ENCODE data around the gene KIAA1328. TPM values are rescaled to one million over a fixed set of nuclear protein-coding genes. Genes with fewer than 3 reads are reported as not detected.
"Not testable (repeated sequence)": the region's sequence is repeated elsewhere in the genome, so short reads cannot be mapped to it uniquely, and the experiment has no call there.

The KIAA1328 gene
- polyA plus RNA-seq, 3 donors from 2014 or later, result 9.4 to 11.8 (median 10.2) TPM

- H3K36me3 Mint-ChIP-seq, result peaks cover 16 to 25% (median 20%) of the 10 kb centered on the region in 3 donors
- no peak overlapping the region for H3K4me3 Mint-ChIP-seq
- H3K4me1 Mint-ChIP-seq, result no peaks in the 10 kb centered on the region
- no peak overlapping the region for H3K27ac Mint-ChIP-seq
- DNase-seq, result no peak
- H3K9me3 Mint-ChIP-seq, result peaks cover 0 to 6% (median 2%) of the 10 kb centered on the region in 6 donors
- no peaks in the 10 kb centered on the region for H3K27me3 Mint-ChIP-seq (ENCODE audit: low read depth in 3 of 3)
Observed at GRCh38 chr18:36903215-36903928, 74.4 kb downstream of the KIAA1328 start.

GRCh38 chr18:36905571-36905970 is 76.6 kb downstream of the KIAA1328 start:
- Mint-ChIP-seq H3K9me3 (no peaks in the 10 kb centered on the region), H3K4me3 (no peak overlapping the region), H3K36me3 (peaks cover 10 to 12% (median 12%) of the 10 kb centered on the region in 3 donors), H3K27ac (no peak overlapping the region), H3K4me1 (no peaks in the 10 kb centered on the region), H3K27me3 (ENCODE audit: low read depth in 3 of 3) (peaks cover 0 to under 1% (median 0%) of the 10 kb centered on the region in 3 donors)
- no peak for DNase-seq

- H3K9me3 Mint-ChIP-seq; H3K4me3 Mint-ChIP-seq; DNase-seq; H3K27me3 Mint-ChIP-seq (ENCODE audit: low read depth in 3 of 3); H3K27ac Mint-ChIP-seq: not testable (repeated sequence)
- Mint-ChIP-seq H3K4me1 (peaks cover 19 to 20% of the 10 kb centered on the region in 2 donors), H3K36me3 (peaks cover 8 to 12% (median 10%) of the 10 kb centered on the region in 3 donors)
Observed at GRCh38 chr18:36909282-36909681, 80.4 kb downstream of the KIAA1328 start.

- H3K27ac Mint-ChIP-seq, result peak overlapping the region in 5 of 6 donors; percentile 9 to 68 (median 29)
- no peaks in the 10 kb centered on the region for H3K9me3 Mint-ChIP-seq
- DNase-seq, result peak in 1 of 3 donors; percentile 1
- peak overlapping the region in 1 of 5 donors; percentile 45 for H3K4me3 Mint-ChIP-seq
- H3K36me3 Mint-ChIP-seq, result peaks cover 0 to 6% (median 0%) of the 10 kb centered on the region in 3 donors
- H3K4me1 Mint-ChIP-seq, result peaks cover 19 to 20% of the 10 kb centered on the region in 2 donors
- H3K27me3 Mint-ChIP-seq (ENCODE audit: low read depth in 3 of 3), result peaks cover 0 to 2% (median 2%) of the 10 kb centered on the region in 3 donors
Observed at GRCh38 chr18:36912887-36913286, 84.0 kb downstream of the KIAA1328 start.

GRCh38 chr18:36917907-36918306 is 89.0 kb downstream of the KIAA1328 start:
- no peak overlapping the region for H3K27ac Mint-ChIP-seq
- peaks cover 0 to 2% (median 0%) of the 10 kb centered on the region in 3 donors for H3K27me3 Mint-ChIP-seq (ENCODE audit: low read depth in 3 of 3)
- DNase-seq, result no peak

GRCh38 chr18:36929601-36930000 is 100.7 kb downstream of the KIAA1328 start:
- Mint-ChIP-seq H3K36me3 (peaks cover 5 to 13% (median 8%) of the 10 kb centered on the region in 3 donors), H3K4me3 (no peak overlapping the region), H3K27ac (no peak overlapping the region), H3K27me3 (ENCODE audit: low read depth in 3 of 3) (peaks cover 0 to 2% (median 0%) of the 10 kb centered on the region in 3 donors), H3K9me3 (no peaks in the 10 kb centered on the region), H3K4me1 (no peaks in the 10 kb centered on the region)
- no peak for DNase-seq

More at GRCh38 chr18:36917907-36918306, 89.0 kb downstream of the KIAA1328 start:
- Mint-ChIP-seq H3K4me1 (peaks cover 10% of the 10 kb centered on the region in 2 donors), H3K9me3 (peaks cover 0 to 6% (median 0%) of the 10 kb centered on the region in 6 donors), H3K36me3 (peaks cover 0 to 16% (median 14%) of the 10 kb centered on the region in 3 donors), H3K4me3 (no peak overlapping the region)

GRCh38 chr18:36931106-36931505 is 102.2 kb downstream of the KIAA1328 start:
- H3K27ac Mint-ChIP-seq, result no peak overlapping the region
- H3K27me3 Mint-ChIP-seq (ENCODE audit: low read depth in 3 of 3), result peaks cover 0 to 2% (median 0%) of the 10 kb centered on the region in 3 donors
- no peak overlapping the region for H3K4me3 Mint-ChIP-seq
- H3K4me1 Mint-ChIP-seq, result no peaks in the 10 kb centered on the region
- no peak for DNase-seq
- peaks cover 5 to 13% (median 5%) of the 10 kb centered on the region in 3 donors for H3K36me3 Mint-ChIP-seq
- peaks cover 0 to under 1% (median 0%) of the 10 kb centered on the region in 6 donors for H3K9me3 Mint-ChIP-seq

GRCh38 chr18:36933552-36933951 is 104.6 kb downstream of the KIAA1328 start:
- Mint-ChIP-seq H3K36me3 (peaks cover 21 to 36% (median 22%) of the 10 kb centered on the region in 3 donors), H3K27ac (no peak overlapping the region), H3K4me1 (no peaks in the 10 kb centered on the region), H3K9me3 (peaks cover 3 to 23% (median 11%) of the 10 kb centered on the region in 6 donors), H3K27me3 (ENCODE audit: low read depth in 3 of 3) (peaks cover 0 to 5% (median 1%) of the 10 kb centered on the region in 3 donors), H3K4me3 (no peak overlapping the region)
- no peak for DNase-seq

- no peak for DNase-seq
- peaks cover 25 to 37% (median 26%) of the 10 kb centered on the region in 3 donors for H3K36me3 Mint-ChIP-seq
- H3K27ac Mint-ChIP-seq, result no peak overlapping the region
- H3K27me3 Mint-ChIP-seq (ENCODE audit: low read depth in 3 of 3), result peaks cover 0 to 3% (median 1%) of the 10 kb centered on the region in 3 donors
- H3K4me1 Mint-ChIP-seq, result no peaks in the 10 kb centered on the region
- peaks cover 8 to 28% (median 17%) of the 10 kb centered on the region in 6 donors for H3K9me3 Mint-ChIP-seq
- H3K4me3 Mint-ChIP-seq, result no peak overlapping the region
Observed at GRCh38 chr18:36934884-36935283, 106.0 kb downstream of the KIAA1328 start.

- H3K27me3 Mint-ChIP-seq (ENCODE audit: low read depth in 3 of 3), result peaks cover 0 to 1% (median 0%) of the 10 kb centered on the region in 3 donors
- H3K4me1 Mint-ChIP-seq, result no peaks in the 10 kb centered on the region
- peaks cover 8 to 17% (median 14%) of the 10 kb centered on the region in 6 donors for H3K9me3 Mint-ChIP-seq
- no peak for DNase-seq
- peaks cover 14 to 18% (median 14%) of the 10 kb centered on the region in 3 donors for H3K36me3 Mint-ChIP-seq
- no peak overlapping the region for H3K4me3 Mint-ChIP-seq
- no peak overlapping the region for H3K27ac Mint-ChIP-seq
Observed at GRCh38 chr18:36942264-36942663, 113.3 kb downstream of the KIAA1328 start.

GRCh38 chr18:36947820-36948348 is 119.0 kb downstream of the KIAA1328 start:
- H3K4me1 Mint-ChIP-seq, result no peaks in the 10 kb centered on the region
- no peaks in the 10 kb centered on the region for H3K27me3 Mint-ChIP-seq (ENCODE audit: low read depth in 3 of 3)
- H3K4me3 Mint-ChIP-seq, result no peak overlapping the region
- peaks cover 3 to 7% (median 7%) of the 10 kb centered on the region in 3 donors for H3K36me3 Mint-ChIP-seq
- DNase-seq, result no peak
- peaks cover 0 to 4% (median 0%) of the 10 kb centered on the region in 6 donors for H3K9me3 Mint-ChIP-seq
- no peak overlapping the region for H3K27ac Mint-ChIP-seq

GRCh38 chr18:36950282-36950681 is 121.4 kb downstream of the KIAA1328 start:
- Mint-ChIP-seq H3K36me3 (peaks cover 3 to 11% (median 7%) of the 10 kb centered on the region in 3 donors), H3K27me3 (ENCODE audit: low read depth in 3 of 3) (no peaks in the 10 kb centered on the region), H3K9me3 (peaks cover 0 to 4% (median 0%) of the 10 kb centered on the region in 6 donors), H3K4me1 (no peaks in the 10 kb centered on the region), H3K27ac (no peak overlapping the region), H3K4me3 (no peak overlapping the region)
- no peak for DNase-seq

GRCh38 chr18:36950960-36951359 is 122.0 kb downstream of the KIAA1328 start:
- no peak overlapping the region for H3K27ac Mint-ChIP-seq
- H3K27me3 Mint-ChIP-seq (ENCODE audit: low read depth in 3 of 3), result no peaks in the 10 kb centered on the region
- peaks cover 0 to 4% (median 0%) of the 10 kb centered on the region in 6 donors for H3K9me3 Mint-ChIP-seq
- no peak for DNase-seq
- no peaks in the 10 kb centered on the region for H3K4me1 Mint-ChIP-seq
- H3K36me3 Mint-ChIP-seq, result peaks cover 10 to 11% (median 10%) of the 10 kb centered on the region in 3 donors
- H3K4me3 Mint-ChIP-seq, result no peak overlapping the region

GRCh38 chr18:36953047-36953446 is 124.1 kb downstream of the KIAA1328 start:
- Mint-ChIP-seq H3K36me3 (peaks cover 16 to 25% (median 20%) of the 10 kb centered on the region in 3 donors), H3K4me1 (no peaks in the 10 kb centered on the region), H3K9me3 (no peaks in the 10 kb centered on the region), H3K27me3 (ENCODE audit: low read depth in 3 of 3) (no peaks in the 10 kb centered on the region), H3K4me3 (no peak overlapping the region), H3K27ac (no peak overlapping the region)
- no peak for DNase-seq
